ENCODE data around the gene TRAPPC6A.

The TRAPPC6A gene

GRCh38 chr19:45161738-45162607 lies 16.1 kb downstream of the TRAPPC6A start:
- Mint-ChIP-seq H3K9me3 (no peaks in the 10 kb centered on the region), H3K4me3 (no peak overlapping the region), H3K4me1 (ENCODE audit: low read depth) (peaks cover 15% of the 10 kb centered on the region), H3K27ac (no peak overlapping the region), H3K27me3 (peaks cover 4% of the 10 kb centered on the region), H3K36me3 (ENCODE audit: low read depth) (no peaks in the 10 kb centered on the region)

GRCh38 chr19:45160870-45161737 lies 16.9 kb downstream of the TRAPPC6A start, which contains the start of gene NKPD1:
Gene NKPD1, minus strand, starts transcription at chr19:45160982. Its CDS starts 832 bp downstream, at chr19:45160150.
- no peaks in the 10 kb centered on the region for H3K9me3 Mint-ChIP-seq
- peaks cover 7% of the 10 kb centered on the region for H3K27me3 Mint-ChIP-seq

GRCh38 chr19:45159971-45160324 lies 18.1 kb downstream of the TRAPPC6A start:
- Mint-ChIP-seq H3K4me3 (no peak overlapping the region), H3K9me3 (no peaks in the 10 kb centered on the region), H3K36me3 (ENCODE audit: low read depth) (no peaks in the 10 kb centered on the region), H3K27ac (no peak overlapping the region), H3K4me1 (ENCODE audit: low read depth) (peaks cover 13% of the 10 kb centered on the region), H3K27me3 (peaks cover 10% of the 10 kb centered on the region)

More at GRCh38 chr19:45160870-45161737, 16.9 kb downstream of the TRAPPC6A start, which contains the start of gene NKPD1:
- Mint-ChIP-seq H3K36me3 (ENCODE audit: low read depth) (no peaks in the 10 kb centered on the region), H3K4me3 (no peak within 1 kb of the TSS), H3K27ac (no peak within 1 kb of the TSS), H3K4me1 (ENCODE audit: low read depth) (peaks cover 13% of the 10 kb centered on the region)

- Mint-ChIP-seq H3K27me3 (peaks cover 11% of the 10 kb centered on the region), H3K36me3 (ENCODE audit: low read depth) (no peaks in the 10 kb centered on the region), H3K4me1 (ENCODE audit: low read depth) (peaks cover 10% of the 10 kb centered on the region), H3K9me3 (no peaks in the 10 kb centered on the region), H3K27ac (no peak overlapping the region), H3K4me3 (no peak overlapping the region)
Observed at GRCh38 chr19:45159210-45159970, 18.6 kb downstream of the TRAPPC6A start.

DNA sequence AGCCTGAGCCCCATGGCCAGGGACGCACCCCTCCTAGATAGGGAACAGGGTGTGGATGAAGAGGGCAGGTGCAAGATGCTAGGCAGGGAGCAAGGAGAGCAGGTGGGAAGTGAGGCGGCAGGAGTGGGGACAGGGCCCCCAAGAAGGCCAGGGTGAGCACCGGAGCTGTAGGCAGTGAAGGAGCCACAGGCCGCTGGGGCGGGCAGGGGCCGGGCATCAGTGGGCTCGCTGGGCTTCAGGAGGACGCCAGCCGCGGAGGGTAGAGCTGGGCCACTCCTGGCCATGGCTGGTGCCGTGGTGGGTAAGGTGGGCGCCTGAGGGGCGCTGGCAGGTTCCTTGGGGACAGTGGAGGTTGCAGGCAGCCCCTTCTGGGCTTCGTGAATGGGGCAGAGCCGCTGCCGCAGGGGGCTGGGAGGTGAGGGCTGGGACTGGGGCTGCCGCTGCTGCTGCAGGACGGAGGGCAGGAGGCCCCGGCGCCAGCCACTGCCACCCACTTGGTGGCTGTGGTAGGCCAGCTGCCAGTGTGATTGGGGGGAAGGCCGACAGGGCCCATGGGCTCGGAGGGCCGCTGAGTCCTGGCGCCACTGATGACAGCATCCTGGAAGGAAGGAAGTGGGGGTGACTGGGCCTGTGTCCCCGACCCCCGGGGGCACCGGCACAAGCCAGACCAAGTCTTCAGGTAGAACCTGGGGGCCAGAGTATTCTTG lies 19.4 kb downstream of the TRAPPC6A start:
- H3K27me3 Mint-ChIP-seq: peaks cover 18% of the 10 kb centered on the region
- H3K36me3 Mint-ChIP-seq (ENCODE audit: low read depth): no peaks in the 10 kb centered on the region
- peaks cover 9% of the 10 kb centered on the region for H3K4me1 Mint-ChIP-seq (ENCODE audit: low read depth)
- no peak overlapping the region for H3K4me3 Mint-ChIP-seq
- H3K27ac Mint-ChIP-seq: no peak overlapping the region
- H3K9me3 Mint-ChIP-seq: no peaks in the 10 kb centered on the region

DNA sequence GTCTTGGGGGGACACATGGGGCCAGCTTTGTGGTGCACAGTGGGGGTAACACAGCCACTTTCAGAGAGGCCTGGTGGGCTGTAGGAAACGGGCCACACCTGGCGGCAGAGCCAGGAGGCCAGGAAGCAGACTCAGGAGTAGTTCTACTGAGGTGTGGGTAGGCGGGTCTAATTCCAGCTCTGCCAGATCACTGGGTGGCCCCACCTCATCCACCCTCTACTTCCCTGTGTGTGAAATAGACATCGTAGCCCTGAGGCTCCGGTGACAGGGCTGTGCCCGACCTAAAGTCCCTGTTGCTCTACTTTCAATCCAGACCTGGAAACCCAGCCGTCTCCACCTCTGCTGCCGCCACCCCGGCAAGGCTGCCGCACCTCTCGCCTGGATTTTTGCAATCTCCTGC lies 21.3 kb downstream of the TRAPPC6A start:
- no peak overlapping the region for H3K27ac Mint-ChIP-seq

DNA sequence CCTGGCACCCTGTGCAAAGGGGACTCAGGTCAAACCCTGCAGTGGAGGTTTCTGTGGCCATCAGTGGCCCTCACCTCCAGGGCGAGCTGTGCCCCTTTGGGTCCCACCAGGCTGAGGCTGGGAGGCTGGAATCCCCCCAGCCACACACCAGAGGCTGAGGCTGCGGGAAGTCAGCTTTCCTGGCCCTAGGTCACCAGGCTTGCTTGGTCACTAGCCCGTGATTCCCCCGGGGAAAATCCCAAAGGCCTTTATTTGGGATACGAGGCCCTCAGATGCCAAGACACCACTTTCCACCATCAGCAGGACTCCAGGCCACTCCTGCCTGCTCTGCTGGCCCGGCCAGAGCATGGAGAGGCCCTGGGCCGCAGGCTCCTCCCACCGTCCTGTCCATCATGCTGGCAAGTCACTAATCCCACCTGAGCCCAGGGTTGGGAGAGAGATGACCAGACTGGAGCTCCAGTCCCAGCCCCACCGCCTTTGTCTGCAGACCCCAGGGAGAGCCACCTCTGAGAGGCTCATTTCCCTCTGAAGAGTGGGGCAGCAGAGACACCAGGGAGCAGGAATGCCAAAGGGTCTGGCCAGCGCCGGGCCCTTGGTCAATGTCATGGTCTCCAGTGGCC lies 21.9 kb downstream of the TRAPPC6A start:
- Mint-ChIP-seq H3K27me3 (peaks cover 25% of the 10 kb centered on the region), H3K9me3 (no peaks in the 10 kb centered on the region), H3K27ac (no peak overlapping the region), H3K36me3 (ENCODE audit: low read depth) (no peaks in the 10 kb centered on the region), H3K4me3 (no peak overlapping the region), H3K4me1 (ENCODE audit: low read depth) (peaks cover 18% of the 10 kb centered on the region)

More for the DNA sequence above, 21.3 kb downstream of the TRAPPC6A start:
- Mint-ChIP-seq H3K4me3 (no peak overlapping the region), H3K4me1 (ENCODE audit: low read depth) (peaks cover 12% of the 10 kb centered on the region), H3K36me3 (ENCODE audit: low read depth) (no peaks in the 10 kb centered on the region), H3K9me3 (no peaks in the 10 kb centered on the region), H3K27me3 (peaks cover 23% of the 10 kb centered on the region)

DNA sequence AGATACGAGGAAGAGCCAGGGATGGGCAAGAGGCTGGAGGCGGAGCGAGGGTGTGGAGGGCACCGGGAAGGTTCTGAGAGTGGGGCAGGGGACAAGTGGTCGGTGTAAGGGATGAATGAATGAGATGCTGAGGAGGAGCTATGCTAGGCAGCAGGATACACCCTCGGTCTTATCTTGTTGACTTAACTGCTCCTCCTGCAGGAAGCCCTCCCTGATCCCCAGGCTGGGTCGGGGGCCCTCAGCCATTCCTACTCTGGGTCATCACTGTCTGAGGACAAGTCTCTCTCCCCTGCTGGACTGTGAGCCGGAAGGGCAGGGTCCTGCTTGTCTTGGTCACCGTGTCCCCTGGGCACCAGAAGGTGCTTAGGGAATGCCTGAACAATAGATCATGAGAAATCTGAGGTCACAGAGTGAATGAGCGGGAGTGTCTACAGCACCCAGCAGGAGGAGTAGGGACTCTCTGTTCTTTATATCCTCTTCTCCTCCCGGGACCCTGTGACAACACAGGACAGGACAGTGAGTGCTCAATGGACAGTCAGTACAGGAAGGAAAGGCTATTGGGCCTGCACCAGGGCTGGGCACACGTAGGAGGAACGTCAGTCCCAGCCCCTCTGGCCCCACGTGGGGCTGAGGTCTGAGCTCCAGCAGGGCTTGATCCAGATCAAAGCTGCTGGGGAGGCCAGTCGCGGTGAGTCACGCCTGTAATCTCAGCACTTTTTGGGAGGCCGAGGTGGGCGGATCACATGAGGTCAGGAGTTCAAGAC lies 23.8 kb downstream of the TRAPPC6A start:
- Mint-ChIP-seq H3K27me3 (peaks cover 25% of the 10 kb centered on the region), H3K36me3 (ENCODE audit: low read depth) (no peaks in the 10 kb centered on the region), H3K27ac (peak overlapping the region; percentile 71), H3K4me3 (peak overlapping the region; percentile 45), H3K4me1 (ENCODE audit: low read depth) (peaks cover 19% of the 10 kb centered on the region), H3K9me3 (no peaks in the 10 kb centered on the region)

DNA sequence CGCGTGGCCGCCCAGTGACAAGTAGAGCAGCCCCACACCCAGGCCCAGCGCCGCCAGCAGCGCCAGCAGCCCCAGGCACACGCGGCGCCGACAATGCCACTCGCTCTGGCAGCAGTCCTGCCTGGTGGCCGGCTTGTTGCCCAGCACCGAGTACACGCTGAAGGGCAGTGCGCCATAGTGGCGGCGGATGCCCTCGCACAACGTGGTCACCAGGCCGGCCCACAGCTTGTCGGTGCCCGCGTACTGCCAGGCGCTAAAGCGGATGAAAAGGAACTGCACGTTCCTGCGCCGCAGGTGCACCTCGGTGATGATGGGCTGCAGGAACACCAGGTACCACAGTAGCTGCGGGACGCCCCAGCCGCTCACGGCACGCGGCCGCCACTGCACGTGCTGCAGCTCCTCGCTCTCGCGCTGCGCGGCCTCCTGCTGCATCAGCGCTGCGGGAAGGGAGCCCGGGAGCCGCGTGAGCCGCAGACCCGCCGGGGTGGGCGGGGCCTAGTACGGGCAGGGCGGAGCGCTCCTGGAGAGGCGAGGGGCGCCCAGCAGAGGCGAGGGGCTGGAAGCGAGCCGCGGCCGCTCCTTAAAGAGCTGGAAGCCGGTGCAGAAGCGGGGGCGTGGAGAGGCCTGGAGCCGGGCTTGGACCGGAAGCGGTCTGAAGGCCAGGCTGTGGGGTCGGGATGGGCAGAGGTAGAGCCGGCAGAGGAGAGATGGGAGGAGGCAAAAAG lies 24.5 kb downstream of the TRAPPC6A start:
- H3K36me3 Mint-ChIP-seq (ENCODE audit: low read depth): no peaks in the 10 kb centered on the region
- H3K4me1 Mint-ChIP-seq (ENCODE audit: low read depth): peaks cover 19% of the 10 kb centered on the region
- H3K9me3 Mint-ChIP-seq: no peaks in the 10 kb centered on the region
- H3K27ac Mint-ChIP-seq: peak overlapping the region; percentile 71
- peaks cover 25% of the 10 kb centered on the region for H3K27me3 Mint-ChIP-seq
- peak overlapping the region; percentile 68 for H3K4me3 Mint-ChIP-seq

- Mint-ChIP-seq H3K4me1 (ENCODE audit: low read depth) (peaks cover 19% of the 10 kb centered on the region), H3K9me3 (no peaks in the 10 kb centered on the region), H3K4me3 (peak overlapping the region; percentile 68), H3K27me3 (peaks cover 25% of the 10 kb centered on the region), H3K27ac (peak overlapping the region; percentile 45), H3K36me3 (ENCODE audit: low read depth) (no peaks in the 10 kb centered on the region)
Observed at GRCh38 chr19:45152504-45153338, 25.3 kb downstream of the TRAPPC6A start.

DNA sequence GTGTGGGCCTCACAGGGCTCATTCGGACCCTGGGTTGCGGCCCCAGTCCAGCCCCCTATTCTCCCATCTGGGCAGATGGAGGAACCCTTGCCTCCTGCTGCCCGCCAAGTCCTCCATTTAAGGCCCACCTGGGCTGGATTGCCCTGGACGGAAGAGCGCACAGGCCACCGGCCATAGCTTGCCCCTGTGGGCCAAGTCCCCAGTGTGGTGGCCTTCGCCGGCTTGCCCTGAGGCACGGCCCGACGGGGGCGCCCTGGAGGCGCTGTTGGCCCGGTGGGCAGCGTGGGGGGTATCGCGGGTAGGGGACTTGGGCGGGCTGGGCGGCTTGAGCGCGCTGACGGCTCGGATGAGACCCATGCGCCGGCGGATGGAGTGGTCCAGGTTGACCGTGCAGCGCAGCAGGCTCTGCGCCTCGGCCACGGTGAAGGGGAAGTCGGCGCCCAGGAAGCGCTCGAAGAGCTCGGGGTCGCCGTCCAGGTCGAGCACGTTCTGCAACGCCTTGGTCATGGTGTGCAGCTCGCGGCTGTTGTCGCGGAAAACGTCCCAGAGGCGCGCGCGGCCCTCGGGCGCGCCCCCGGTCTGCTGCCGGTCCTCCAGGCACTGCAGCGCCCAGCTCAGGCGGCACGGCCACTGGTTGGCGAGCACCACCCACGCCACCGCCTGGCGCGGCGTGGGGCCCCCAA lies 26.1 kb downstream of the TRAPPC6A start:
- Mint-ChIP-seq H3K36me3 (ENCODE audit: low read depth) (no peaks in the 10 kb centered on the region), H3K9me3 (no peaks in the 10 kb centered on the region), H3K4me3 (no peak overlapping the region), H3K4me1 (ENCODE audit: low read depth) (peaks cover 19% of the 10 kb centered on the region), H3K27me3 (peaks cover 21% of the 10 kb centered on the region), H3K27ac (no peak overlapping the region)

DNA sequence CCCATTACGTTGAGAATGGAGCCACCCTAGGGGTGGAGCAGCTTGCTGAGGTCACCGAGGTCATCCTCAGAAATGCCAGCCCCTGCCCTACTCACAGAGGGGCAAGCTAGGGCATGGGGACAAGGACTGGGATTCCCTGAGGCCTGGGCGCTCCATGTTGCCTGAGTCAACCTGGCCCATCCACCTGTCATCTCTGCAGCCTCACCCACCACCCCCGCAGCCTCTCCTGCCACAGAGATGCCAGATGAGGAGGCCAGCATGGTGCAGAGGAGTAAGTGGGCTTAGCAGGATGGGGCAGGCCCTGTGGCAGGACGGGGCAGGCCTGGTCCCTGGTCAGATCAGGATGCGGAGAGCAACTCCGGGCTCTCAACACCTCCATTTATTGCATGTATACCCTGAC lies 26.7 kb downstream of the TRAPPC6A start:
- Mint-ChIP-seq H3K9me3 (no peaks in the 10 kb centered on the region), H3K36me3 (ENCODE audit: low read depth) (no peaks in the 10 kb centered on the region), H3K4me3 (no peak overlapping the region), H3K27ac (no peak overlapping the region), H3K4me1 (ENCODE audit: low read depth) (peaks cover 19% of the 10 kb centered on the region), H3K27me3 (peaks cover 18% of the 10 kb centered on the region)

Measured in stimulated activated naive CD8-positive, alpha-beta T cell treated with anti-CD3 and anti-CD28 coated beads, Interleukin-15, Interleukin-2, amounts not matched to agents 100 ng/mL and 50 ng/mL, for 24 hours (primary cell).